ENCODE data around the gene RGS16. TPM values are rescaled to one million over a fixed set of nuclear protein-coding genes. Genes with fewer than 3 reads are reported as not detected.

Gene RGS16
- total RNA-seq, 4 donors from 2014 or later: 0.41 to 0.98 (median 0.52) TPM; not detected in 1

DNA sequence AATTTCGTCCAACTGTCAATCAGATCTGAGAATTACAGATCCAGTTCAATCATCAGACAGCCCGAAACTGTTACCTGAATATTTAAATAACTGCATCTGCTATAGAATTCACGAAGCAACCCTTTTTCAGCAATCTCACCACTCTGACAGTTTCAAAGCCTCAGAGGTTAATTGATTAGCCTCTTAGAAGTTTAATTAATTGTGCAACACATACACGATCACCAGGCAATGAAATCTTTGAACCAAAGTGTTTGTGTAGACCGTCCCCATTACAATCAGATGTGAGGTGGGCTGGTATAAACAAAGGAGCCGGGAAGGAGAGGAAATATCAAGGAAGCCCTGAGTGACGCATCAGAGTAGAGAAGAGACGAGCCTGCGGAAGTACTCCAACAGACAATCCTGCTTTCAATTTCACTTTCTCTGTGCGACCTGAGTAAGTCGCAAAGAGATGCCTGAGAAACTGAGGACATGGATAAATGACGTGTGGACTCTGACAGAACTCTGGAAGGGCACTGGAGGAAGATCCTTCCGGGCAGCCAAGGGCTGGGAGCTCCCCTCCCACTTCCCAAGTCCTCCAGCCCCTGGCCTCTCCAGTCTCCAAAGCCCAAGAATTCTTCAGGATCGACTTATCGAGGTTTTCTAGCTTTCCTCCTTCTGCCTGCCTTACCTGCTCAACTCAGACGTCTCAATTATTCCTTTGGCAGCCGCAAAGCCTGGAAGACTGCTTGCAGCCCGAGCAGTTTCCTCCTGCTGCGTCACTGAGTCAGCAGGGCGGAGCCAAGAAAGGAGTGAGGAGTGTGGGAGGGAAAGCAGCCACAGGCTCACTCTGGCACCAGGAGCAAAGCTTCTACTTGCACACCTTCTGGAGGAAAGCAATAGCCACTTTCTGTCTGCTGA is 15.4 kb downstream of the RGS16 start, which contains the start of gene RNASEL:
RNASEL (minus strand) TSS at position 757 of the 897 bp plus-strand sequence. CDS start 2,450 bp downstream, outside the sequence.
- intact Hi-C loops (cut with DNase I; ENCODE audit: low total_unique reads): no loop called here
- H3K4me3 ChIP-seq: peak within 1 kb of the TSS; percentile 65 to 77 (median 68)
- TF ChIP-seq POLR2A (IDR thresholded peaks at IDR 0.05): peak in 1 of 2 donors; percentile 19
- TF ChIP-seq, protein P1, sequence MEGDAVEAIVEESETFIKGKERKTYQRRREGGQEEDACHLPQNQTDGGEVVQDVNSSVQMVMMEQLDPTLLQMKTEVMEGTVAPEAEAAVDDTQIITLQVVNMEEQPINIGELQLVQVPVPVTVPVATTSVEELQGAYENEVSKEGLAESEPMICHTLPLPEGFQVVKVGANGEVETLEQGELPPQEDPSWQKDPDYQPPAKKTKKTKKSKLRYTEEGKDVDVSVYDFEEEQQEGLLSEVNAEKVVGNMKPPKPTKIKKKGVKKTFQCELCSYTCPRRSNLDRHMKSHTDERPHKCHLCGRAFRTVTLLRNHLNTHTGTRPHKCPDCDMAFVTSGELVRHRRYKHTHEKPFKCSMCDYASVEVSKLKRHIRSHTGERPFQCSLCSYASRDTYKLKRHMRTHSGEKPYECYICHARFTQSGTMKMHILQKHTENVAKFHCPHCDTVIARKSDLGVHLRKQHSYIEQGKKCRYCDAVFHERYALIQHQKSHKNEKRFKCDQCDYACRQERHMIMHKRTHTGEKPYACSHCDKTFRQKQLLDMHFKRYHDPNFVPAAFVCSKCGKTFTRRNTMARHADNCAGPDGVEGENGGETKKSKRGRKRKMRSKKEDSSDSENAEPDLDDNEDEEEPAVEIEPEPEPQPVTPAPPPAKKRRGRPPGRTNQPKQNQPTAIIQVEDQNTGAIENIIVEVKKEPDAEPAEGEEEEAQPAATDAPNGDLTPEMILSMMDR (IDR thresholded peaks at IDR 0.05 in 4 of 5, conservative IDR thresholded peaks at IDR 0.05 in 1 of 5): no peak
- no peaks in the 10 kb centered on the region for H3K9me3 ChIP-seq
- H3K4me1 ChIP-seq: no peaks in the 10 kb centered on the region
- no peaks in the 10 kb centered on the region for H3K27me3 ChIP-seq
- peak in 1 of 2 donors; percentile 58 for DNase-seq
- ATAC-seq: peak; percentile 79 to 93
- no peaks in the 10 kb centered on the region for H3K36me3 ChIP-seq
- H3K27ac ChIP-seq: peak within 1 kb of the TSS; percentile 76 to 88 (median 85)
- in situ Hi-C loops (cut with MboI; ENCODE audit: low sequenced_read_pairs in 4 of 4): loop anchor here in 2 of 4 donors (10.0 to 25.0 kb wide), 2 partner anchors 501 to 504 kb away; no protein-coding TSS in a partner anchor

DNA sequence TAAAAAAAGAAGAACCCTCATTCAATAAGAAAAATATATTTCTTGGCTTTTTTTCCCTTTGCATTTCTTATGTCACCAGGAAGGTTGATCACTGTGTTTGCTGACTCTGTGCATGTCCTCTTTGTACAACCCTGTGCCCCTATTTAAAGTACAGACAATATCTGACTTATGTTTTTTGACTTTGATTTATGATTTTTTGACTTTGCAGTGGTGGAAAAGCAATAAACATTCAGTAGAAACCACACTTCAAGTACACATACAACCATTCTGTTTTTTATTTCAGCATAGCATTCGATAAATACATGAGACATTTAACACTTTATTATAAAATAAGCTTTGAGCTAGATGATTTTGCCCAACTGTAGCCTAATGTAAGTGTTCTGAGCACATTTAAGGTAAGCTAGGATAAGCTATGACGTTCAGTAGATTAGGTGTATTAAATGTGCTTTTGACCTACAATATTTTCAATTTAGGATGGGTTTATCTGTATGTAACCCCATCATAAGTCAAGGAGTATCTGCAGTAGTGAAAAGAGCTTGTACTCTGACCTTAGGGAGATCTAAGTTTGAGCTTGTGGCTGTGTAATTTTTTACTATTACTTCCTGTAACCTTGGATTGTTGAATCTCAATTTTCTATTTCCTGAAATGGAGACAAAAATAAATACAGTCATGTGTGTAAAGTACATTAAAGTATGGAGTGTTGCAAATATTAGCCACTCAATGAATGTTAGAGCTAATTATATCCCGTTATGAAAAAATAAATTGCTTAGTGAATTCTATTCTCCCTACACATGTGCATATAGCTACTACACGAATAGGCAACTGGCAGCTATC is 16.3 kb downstream of the RGS16 start:
- DNase-seq: no peak
- intact Hi-C loops (cut with DNase I; ENCODE audit: low total_unique reads) (no loop called here), in situ Hi-C loops (cut with MboI; ENCODE audit: low sequenced_read_pairs in 4 of 4) (loop anchor here in 2 of 4 donors (10.0 to 25.0 kb wide), 2 partner anchors 501 to 503 kb away; no protein-coding TSS in a partner anchor)
- TF ChIP-seq, protein P1 (IDR thresholded peaks at IDR 0.05 in 4 of 5, conservative IDR thresholded peaks at IDR 0.05 in 1 of 5): no peak
- TF ChIP-seq POLR2A (IDR thresholded peaks at IDR 0.05): no peak
- Histone ChIP-seq H3K27ac (peak overlapping the region; percentile 76 to 88 (median 85)), H3K4me3 (peak overlapping the region; percentile 65 to 77 (median 68)), H3K4me1 (no peaks in the 10 kb centered on the region), H3K9me3 (no peaks in the 10 kb centered on the region), H3K27me3 (no peaks in the 10 kb centered on the region), H3K36me3 (no peaks in the 10 kb centered on the region)
- no peak for ATAC-seq

DNA sequence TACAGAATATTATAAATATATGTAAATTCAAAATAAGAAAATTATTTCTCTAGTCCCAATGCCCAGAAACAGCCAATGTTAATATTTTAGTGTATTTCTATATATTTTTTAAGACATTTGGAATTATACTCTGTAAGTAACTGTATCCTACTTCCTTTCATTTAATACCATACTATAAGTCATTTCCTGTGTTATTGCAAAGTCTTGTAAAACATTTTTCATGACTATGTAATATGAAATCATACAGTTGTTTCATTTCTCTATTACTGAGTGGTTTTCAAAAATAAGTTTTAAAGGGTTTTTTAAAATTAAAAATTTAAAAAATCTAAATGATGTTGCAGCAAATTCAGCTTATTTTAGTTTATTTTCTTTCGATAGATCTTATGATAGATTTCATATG is 17.1 kb downstream of the RGS16 start:
- no peak for TF ChIP-seq POLR2A (IDR thresholded peaks at IDR 0.05)
- TF ChIP-seq, protein P1 (IDR thresholded peaks at IDR 0.05 in 4 of 5, conservative IDR thresholded peaks at IDR 0.05 in 1 of 5): no peak
- intact Hi-C loops (cut with DNase I; ENCODE audit: low total_unique reads) (no loop called here), in situ Hi-C loops (cut with MboI; ENCODE audit: low sequenced_read_pairs in 4 of 4) (loop anchor here in 2 of 4 donors (10.0 to 25.0 kb wide), 2 partner anchors 500 to 502 kb away; no protein-coding TSS in a partner anchor)
- H3K36me3 ChIP-seq: no peaks in the 10 kb centered on the region
- no peak for ATAC-seq
- H3K27me3 ChIP-seq: no peaks in the 10 kb centered on the region
- no peaks in the 10 kb centered on the region for H3K9me3 ChIP-seq
- DNase-seq: no peak
- no peak overlapping the region for H3K27ac ChIP-seq
- H3K4me1 ChIP-seq: no peaks in the 10 kb centered on the region
- no peak overlapping the region for H3K4me3 ChIP-seq

DNA sequence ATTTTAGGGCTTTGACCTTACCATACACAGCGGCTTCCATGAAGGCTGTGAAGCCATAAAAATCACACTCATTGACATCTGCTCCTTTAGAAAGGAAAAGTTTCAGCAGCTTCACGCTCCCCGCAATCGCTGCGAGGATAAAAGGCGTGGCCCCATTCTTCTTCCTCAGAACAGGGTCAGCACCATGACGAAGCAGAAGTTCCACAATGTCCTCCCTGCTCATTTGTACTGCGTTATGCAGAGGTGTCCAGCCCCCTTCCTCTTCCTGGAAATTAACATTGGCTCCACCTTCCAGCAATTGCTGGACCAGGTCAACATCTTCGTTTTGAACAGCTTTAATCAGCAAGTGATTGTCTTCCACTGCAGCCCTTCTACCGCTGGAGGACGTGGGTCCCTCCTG is 17.8 kb downstream of the RGS16 start:
- H3K4me1 ChIP-seq: no peaks in the 10 kb centered on the region
- in situ Hi-C loops (cut with MboI; ENCODE audit: low sequenced_read_pairs in 4 of 4) (loop anchor here in 2 of 4 donors (10.0 to 25.0 kb wide), 2 partner anchors 499 to 502 kb away; no protein-coding TSS in a partner anchor), intact Hi-C loops (cut with DNase I; ENCODE audit: low total_unique reads) (no loop called here)

More for the DNA sequence above, 17.8 kb downstream of the RGS16 start:
- DNase-seq (no peak), ATAC-seq (no peak)
- Histone ChIP-seq H3K27me3 (no peaks in the 10 kb centered on the region), H3K9me3 (no peaks in the 10 kb centered on the region), H3K4me3 (no peak overlapping the region), H3K36me3 (no peaks in the 10 kb centered on the region), H3K27ac (no peak overlapping the region)
- no peak for TF ChIP-seq POLR2A (IDR thresholded peaks at IDR 0.05)
- TF ChIP-seq, protein P1 (IDR thresholded peaks at IDR 0.05 in 4 of 5, conservative IDR thresholded peaks at IDR 0.05 in 1 of 5): no peak

All from gastrocnemius medialis (tissue), 4 donors.